ENCODE measurements around the gene AATF.

Gene AATF, protein sequence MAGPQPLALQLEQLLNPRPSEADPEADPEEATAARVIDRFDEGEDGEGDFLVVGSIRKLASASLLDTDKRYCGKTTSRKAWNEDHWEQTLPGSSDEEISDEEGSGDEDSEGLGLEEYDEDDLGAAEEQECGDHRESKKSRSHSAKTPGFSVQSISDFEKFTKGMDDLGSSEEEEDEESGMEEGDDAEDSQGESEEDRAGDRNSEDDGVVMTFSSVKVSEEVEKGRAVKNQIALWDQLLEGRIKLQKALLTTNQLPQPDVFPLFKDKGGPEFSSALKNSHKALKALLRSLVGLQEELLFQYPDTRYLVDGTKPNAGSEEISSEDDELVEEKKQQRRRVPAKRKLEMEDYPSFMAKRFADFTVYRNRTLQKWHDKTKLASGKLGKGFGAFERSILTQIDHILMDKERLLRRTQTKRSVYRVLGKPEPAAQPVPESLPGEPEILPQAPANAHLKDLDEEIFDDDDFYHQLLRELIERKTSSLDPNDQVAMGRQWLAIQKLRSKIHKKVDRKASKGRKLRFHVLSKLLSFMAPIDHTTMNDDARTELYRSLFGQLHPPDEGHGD

DNA sequence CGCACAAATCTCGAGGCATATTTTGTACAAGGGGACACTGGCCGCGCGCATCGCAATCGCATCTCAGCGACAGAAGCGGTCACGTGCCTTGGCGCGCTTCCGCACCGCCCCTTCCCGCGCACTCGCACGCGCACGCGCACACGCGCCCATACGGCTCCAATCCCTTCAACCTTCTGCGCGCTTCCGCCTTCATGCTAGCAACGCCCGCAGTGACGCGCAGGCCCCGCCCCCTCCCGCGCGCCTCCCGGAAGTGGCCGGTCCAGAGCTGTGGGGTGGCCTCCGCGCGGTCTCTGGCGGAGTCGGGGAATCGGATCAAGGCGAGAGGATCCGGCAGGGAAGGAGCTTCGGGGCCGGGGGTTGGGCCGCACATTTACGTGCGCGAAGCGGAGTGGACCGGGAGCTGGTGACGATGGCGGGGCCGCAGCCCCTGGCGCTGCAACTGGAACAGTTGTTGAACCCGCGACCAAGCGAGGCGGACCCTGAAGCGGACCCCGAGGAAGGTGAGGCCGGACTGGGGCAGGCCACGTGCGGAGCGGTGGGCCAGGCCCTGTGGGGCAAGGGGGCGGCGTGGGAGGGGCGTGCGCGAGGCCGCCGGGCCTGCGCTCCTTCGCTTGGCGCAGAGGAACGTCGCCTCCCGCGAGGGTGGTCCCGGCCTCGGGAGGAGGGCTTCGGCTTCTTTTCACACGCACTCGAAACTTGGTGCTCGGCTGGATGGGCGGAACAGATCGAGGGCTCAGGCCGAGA, at the start of gene AATF:
Gene AATF, plus strand, starts transcription at position 238 of the 744 bp plus-strand sequence. Its CDS starts 172 bp downstream, at position 410.
- peak; percentile 86 for DNase-seq

DNA sequence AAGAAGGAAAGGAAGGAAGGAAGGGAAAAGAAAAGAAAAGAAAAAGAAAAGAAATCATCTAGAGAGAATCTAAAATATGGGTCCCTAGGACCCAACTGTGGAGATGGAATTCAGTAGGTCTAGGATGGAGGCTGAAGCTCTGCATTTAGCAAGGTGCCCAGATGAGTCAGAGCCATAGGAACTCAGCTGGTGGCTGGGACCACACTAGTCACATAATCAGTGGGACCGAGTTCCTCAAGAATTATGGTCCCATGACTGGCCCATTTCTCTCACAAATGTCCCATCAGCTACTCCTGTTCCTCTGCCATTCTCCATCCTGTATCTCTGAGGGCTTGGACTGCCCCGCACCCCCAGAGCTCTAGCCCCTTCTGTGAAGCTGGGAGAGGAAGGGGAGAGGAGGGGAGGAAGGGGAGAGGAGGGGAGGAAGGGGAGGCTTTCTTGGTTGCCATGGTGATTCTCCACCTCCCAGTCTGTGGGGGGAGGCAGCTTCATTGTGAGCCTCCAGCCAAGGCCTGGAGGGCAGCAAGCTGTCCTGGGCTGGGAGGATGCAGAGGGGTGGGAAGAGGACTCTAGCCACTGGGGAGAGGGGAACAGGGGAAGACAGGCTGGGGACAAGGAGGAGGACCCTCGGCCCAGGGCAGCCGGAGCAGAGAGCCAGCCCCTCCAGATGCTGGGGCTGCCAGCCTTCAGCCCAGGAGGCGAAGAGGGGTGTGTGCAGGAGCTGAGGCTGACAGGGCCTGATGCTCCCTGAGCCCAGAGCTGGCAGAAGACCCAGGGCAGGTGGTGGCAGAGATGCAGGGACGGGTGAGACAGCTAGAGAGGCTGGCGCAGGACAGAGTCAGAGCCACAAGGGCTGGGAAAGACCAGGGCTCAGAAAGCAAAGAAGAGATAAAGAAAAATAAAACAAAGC, 49.2 kb upstream of the AATF start:
- no peak for DNase-seq

GRCh38 chr17:36900160-36900512, 48.6 kb upstream of the AATF start:
- DNase-seq = no peak

DNA sequence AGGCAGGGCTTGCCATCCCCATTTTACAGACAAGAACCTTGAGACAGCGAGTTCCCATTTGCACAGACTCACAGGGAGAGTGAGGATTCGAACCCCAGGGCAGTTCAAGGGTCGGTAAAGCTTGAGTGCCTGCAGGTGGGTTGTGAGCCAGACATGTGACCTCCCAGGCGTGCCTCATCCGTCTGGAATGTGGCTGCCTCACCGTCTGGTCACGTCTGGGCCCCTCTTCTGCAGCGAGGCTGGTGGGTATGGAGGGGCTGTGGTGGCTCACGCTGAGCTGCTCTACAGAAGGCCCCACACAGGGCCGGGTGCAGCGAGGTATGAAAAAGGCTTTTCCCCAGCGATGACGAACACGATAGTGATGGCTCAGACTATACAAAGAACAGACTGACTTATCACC, 47.2 kb upstream of the AATF start:
- DNase-seq = no peak

DNA sequence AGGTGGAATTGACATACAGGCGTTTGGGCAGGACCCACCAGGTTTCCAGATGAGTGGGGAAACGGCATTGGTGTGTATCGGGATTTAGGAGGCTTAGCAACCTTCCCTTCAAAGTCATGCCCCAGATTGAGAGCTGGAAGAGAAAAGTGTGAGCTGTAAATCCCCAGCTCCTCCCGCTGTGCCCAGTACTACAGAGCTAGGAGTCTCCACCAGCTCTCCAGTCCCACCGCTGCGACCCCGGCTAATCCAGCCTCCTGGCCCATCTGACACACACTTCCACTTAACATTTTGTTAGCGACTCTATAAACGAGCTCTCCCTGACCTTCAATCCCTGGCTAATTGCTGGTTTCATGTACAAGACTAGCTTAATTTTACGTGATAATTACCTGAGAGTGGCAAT, 41.3 kb upstream of the AATF start:
- no peak for DNase-seq

DNA sequence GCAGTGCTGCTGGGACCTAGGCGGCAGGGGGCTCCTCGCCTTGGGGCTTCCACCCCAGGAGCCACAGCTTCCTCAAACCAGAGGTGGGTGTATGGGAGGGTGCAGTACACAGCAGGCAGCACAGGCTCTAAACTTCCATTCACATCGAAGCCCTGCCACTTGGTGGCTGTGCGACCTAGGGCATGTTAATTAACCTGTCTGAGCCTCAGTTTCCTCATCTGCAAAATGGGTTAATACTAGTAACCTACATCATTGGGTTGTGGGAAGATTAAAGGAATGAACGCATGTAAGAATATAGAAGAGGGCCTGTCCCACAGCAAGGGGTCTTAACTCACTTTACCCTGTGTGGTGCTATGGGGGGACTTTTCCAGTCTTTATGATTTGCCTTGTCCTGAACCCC, 38.2 kb upstream of the AATF start:
- no peak for DNase-seq

- no peak for DNase-seq
Measured at GRCh38 chr17:36911001-36911400, 37.8 kb upstream of the AATF start.

- DNase-seq = no peak
Measured at GRCh38 chr17:36913132-36913531, 35.6 kb upstream of the AATF start.

GRCh38 chr17:36918211-36918691, 30.5 kb upstream of the AATF start:
- DNase-seq = no peak

- DNase-seq = no peak
Measured at GRCh38 chr17:36919407-36919968, 29.3 kb upstream of the AATF start.

DNA sequence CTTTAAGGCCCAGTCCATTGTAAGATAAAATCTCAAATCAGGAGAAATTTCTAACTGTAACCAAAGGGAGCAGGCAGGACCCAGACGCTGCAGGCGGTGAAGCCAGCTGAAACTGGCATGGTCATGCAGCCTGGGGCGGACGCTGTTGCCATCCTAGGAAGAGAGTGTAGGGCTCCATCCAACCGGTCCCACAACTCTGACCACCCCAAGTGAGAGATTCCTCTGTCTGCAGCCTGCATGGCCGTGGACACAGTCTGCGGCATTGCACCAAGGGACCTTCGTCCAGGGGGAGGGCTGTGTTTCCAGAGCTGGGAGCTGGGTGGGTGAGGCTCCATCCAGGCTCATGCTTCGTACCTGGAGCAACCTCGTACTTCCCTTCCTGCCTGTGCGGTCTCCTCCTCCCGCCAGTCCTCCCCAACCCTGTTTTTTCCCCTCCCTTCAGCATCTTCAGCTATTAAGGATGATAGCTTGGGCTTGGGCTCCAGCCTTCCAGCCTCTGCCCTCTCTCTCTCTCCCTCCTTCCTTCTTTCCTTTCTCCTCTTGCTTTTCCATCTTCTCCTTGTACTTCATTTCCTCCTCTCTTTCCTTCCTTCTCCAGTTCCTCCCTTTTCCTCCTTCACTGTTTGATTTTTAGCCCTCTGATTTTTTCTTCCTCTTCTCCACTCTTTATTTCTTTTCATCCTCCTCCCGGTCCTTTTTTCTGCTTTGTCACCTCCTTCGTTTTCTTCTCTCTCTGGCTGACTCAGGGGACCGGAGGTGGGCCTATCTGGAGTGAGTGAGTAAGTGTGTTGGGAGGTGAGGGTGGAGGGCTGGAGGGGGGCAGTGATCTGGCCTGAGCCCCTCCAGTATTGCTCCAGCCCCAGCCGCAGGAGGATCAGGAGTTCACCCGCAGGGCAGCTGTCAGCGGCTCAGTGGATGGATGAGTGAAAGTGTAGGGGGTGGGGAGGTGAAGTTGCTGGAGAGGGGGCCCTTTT, 28.4 kb upstream of the AATF start:
- no peak for DNase-seq

DNA sequence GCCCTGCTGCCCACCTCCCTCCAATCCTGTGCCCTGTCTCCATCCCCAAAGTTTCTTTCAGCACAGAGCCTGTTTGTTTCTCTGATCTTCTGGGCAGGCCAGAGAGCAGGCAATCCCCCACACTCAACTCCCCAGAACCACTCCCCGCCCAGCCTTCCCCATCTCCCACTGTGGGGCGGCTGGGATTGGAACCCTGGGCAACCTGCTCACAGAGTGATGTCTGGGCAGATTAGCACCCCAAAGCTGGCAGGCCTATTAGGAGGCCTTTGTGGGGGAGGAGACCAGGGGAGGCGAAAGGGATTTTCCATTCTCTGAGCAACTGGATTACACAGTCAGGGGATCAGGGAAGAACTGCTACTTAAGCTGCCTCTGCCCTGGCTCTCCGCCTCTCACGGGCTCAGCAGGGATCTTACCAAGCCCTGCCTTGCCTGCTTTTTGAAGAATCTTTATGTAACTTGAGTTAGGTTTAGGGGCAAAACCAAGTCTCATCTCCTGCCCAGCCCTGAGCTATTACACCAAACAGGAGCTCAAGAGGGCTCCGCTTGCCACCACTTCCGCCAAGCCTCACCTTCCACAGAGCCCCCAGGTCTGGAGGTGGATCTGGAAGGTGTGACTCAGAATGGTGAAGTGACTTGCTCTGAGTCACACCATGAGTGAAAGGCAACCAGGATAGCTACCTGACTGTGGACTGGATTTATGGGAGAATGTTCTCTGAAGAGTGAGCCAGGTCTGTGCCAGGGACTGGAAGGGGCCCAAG, 27.5 kb upstream of the AATF start:
- DNase-seq = no peak

DNA sequence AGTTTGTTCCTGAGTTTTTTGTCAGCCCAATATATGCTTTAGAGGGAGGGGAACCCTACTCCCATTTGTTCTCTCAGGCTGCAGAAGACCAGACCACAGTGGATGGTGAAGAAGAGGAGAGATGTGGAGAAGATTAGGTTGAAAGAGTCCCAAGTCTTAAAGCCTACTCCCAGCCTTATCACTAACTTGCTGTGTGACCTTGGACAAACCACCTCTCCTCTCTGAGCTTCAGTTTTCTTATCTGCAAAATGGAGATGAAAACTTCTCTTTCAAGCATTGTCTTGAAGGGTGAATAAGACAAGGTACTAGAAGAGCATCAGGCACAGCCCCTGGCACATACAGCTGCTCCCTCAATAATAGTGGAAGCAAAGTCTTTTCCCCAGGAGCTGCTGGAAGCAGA, 26.6 kb upstream of the AATF start:
- no peak for DNase-seq

GRCh38 chr17:36923814-36924221, 24.9 kb upstream of the AATF start:
- DNase-seq = no peak

GRCh38 chr17:36926226-36926625, 22.5 kb upstream of the AATF start:
- no peak for DNase-seq

GRCh38 chr17:36926701-36927100, 22.1 kb upstream of the AATF start:
- no peak for DNase-seq

GRCh38 chr17:36928471-36929345, 20.0 kb upstream of the AATF start:
- DNase-seq = no peak

DNA sequence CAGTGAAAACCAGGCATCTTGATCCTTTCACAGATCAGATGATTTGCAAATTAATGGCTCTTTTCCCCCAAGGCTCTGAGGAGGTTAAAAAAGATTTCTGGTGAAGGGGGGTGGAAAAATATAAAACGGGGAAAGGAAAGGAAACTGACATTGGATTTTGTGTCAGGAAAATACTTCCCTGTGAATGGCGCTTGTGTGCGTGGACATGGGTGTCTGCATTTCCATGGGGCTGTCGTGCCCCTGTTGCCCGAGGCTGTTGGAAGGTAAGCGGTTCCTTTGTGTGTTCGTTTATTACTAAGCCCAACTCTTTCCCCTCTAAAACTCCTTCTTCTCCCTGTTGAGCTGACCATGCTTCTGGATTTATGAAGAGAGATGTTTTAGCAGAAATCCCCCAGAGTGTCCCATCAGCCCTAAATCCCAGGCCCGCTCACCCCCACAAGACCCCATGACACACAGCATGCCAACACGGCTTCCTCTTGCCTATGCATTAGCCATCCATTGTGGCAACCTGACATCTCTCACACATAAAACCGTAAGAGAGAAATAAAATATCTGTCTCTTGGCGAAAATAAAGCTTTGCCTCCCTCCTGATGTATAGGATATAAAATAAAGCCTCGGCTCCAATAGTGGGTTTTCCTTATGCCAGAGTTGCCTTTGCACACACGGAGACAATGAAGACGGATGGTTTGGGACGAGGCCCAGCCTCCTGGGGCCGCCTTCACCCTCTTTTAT, 18.7 kb upstream of the AATF start:
- no peak for DNase-seq

- DNase-seq = no peak
Measured at GRCh38 chr17:36930583-36930900, 18.2 kb upstream of the AATF start.
